Ishikawa (cell line): ENCODE measurements around the gene PKP4.
A peak's percentile ranks its signal among the peaks of the same experiment; 100 is the strongest.

Experiments
- CEBPB ChIP-seq: IDR thresholded peaks from 2 replicates; pipeline ENCODE4 v1.6.1; 2012
- CREB1 ChIP-seq: IDR thresholded peaks from 2 replicates; pipeline ENCODE4 v1.6.1; 2012; ENCODE audit warnings: low read depth
- EGR1 ChIP-seq: IDR thresholded peaks from 2 replicates; pipeline ENCODE4 v1.6.1; 2012
- EP300 ChIP-seq: IDR thresholded peaks from 2 replicates; pipeline ENCODE4 v1.6.1; 2012; ENCODE audit warnings: borderline replicate concordance
- FOXM1 ChIP-seq: IDR thresholded peaks from 2 replicates; pipeline ENCODE4 v1.6.1; 2012; ENCODE audit warnings: low read depth, borderline replicate concordance
- MAX ChIP-seq: IDR thresholded peaks from 2 replicates; pipeline ENCODE4 v1.6.1; 2012
- NFIC ChIP-seq: IDR thresholded peaks from 2 replicates; pipeline ENCODE4 v1.6.1; 2012
- RAD21 ChIP-seq: IDR thresholded peaks from 2 replicates; pipeline ENCODE4 v1.6.1; 2012; ENCODE audit warnings: low read depth
- REST ChIP-seq: IDR thresholded peaks from 2 replicates; pipeline ENCODE4 v1.6.1; 2012; ENCODE audit warnings: low read depth, mild to moderate bottlenecking
- TAF1 ChIP-seq: IDR thresholded peaks from 2 replicates; pipeline ENCODE4 v1.6.1; 2012; ENCODE audit warnings: low read depth, mild to moderate bottlenecking
- TCF12 ChIP-seq: IDR thresholded peaks from 2 replicates; pipeline ENCODE4 v1.6.1; 2012; ENCODE audit warnings: low read depth
- TEAD4 ChIP-seq: IDR thresholded peaks from 2 replicates; pipeline ENCODE4 v1.6.1; 2012
- USF1 ChIP-seq: IDR thresholded peaks from 2 replicates; pipeline ENCODE4 v1.6.1; 2012
- YY1 ChIP-seq: IDR thresholded peaks from 2 replicates; pipeline ENCODE4 v1.6.1; 2012; ENCODE audit warnings: low read depth

GRCh38 chr2:158457092-158457825 is 507 bp downstream of the PKP4 start:
- no peak for TF ChIP-seq EP300
- TF ChIP-seq TCF12, result peak; percentile 49; the same call in 1 of the 2 replicates
- no peak; the same call in 1 of the 2 replicates for TF ChIP-seq EGR1
- TF ChIP-seq RAD21, result no peak
- peak; percentile 19; the same call in 1 of the 2 replicates for TF ChIP-seq TEAD4
- TF ChIP-seq FOXM1, result no peak
- TF ChIP-seq MAX, result peak; percentile 85; the same call in 1 of the 2 replicates
- TF ChIP-seq TAF1, result no peak
- TF ChIP-seq CREB1, result no peak
- TF ChIP-seq REST, result no peak
- peak; percentile 51 for TF ChIP-seq YY1
- TF ChIP-seq CEBPB, result no peak
- TF ChIP-seq NFIC, result no peak
- no peak for TF ChIP-seq USF1
